ENCODE results near the gene TTC33.

The TTC33 gene

DNA sequence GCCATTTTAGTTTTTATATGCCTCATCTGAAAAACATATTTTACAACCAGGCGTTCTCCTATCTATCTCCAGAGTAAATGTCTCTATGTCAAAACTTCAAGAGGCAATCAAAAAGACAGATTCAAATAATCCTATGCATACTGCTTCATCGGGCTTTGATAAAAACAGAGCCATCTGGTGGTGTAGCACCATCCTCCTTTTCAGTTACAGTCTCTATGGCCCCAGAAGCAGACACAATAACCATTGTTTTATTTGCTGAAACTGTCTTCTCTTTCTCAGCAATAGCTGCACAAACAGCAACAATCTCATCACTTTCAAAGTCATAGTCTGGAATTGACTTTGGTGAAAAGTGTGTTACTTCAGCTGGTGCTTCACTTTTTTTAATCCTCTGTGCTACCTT lies 39.8 kb downstream of the TTC33 start:
- TF ChIP-seq YY1 (IDR thresholded peaks at IDR 0.05; ENCODE audit: low read depth): no peak
- TF ChIP-seq, protein P1, sequence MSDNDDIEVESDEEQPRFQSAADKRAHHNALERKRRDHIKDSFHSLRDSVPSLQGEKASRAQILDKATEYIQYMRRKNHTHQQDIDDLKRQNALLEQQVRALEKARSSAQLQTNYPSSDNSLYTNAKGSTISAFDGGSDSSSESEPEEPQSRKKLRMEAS (IDR thresholded peaks at IDR 0.05): no peak
- TF ChIP-seq CREB1 (IDR thresholded peaks at IDR 0.05; ENCODE audit: low read depth): no peak
- no peak for TF ChIP-seq TEAD4 (IDR thresholded peaks at IDR 0.05)
- TF ChIP-seq FOXM1 (IDR thresholded peaks at IDR 0.05; ENCODE audit: borderline replicate concordance, low read depth): no peak
- TF ChIP-seq EP300 (IDR thresholded peaks at IDR 0.05; ENCODE audit: borderline replicate concordance): no peak
- no peak for TF ChIP-seq TCF12 (IDR thresholded peaks at IDR 0.05; ENCODE audit: low read depth)
- TF ChIP-seq, protein P2, sequence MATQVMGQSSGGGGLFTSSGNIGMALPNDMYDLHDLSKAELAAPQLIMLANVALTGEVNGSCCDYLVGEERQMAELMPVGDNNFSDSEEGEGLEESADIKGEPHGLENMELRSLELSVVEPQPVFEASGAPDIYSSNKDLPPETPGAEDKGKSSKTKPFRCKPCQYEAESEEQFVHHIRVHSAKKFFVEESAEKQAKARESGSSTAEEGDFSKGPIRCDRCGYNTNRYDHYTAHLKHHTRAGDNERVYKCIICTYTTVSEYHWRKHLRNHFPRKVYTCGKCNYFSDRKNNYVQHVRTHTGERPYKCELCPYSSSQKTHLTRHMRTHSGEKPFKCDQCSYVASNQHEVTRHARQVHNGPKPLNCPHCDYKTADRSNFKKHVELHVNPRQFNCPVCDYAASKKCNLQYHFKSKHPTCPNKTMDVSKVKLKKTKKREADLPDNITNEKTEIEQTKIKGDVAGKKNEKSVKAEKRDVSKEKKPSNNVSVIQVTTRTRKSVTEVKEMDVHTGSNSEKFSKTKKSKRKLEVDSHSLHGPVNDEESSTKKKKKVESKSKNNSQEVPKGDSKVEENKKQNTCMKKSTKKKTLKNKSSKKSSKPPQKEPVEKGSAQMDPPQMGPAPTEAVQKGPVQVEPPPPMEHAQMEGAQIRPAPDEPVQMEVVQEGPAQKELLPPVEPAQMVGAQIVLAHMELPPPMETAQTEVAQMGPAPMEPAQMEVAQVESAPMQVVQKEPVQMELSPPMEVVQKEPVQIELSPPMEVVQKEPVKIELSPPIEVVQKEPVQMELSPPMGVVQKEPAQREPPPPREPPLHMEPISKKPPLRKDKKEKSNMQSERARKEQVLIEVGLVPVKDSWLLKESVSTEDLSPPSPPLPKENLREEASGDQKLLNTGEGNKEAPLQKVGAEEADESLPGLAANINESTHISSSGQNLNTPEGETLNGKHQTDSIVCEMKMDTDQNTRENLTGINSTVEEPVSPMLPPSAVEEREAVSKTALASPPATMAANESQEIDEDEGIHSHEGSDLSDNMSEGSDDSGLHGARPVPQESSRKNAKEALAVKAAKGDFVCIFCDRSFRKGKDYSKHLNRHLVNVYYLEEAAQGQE (IDR thresholded peaks at IDR 0.05; ENCODE audit: low read depth): no peak
- TF ChIP-seq CEBPB (IDR thresholded peaks at IDR 0.05): no peak
- TF ChIP-seq, protein P3, sequence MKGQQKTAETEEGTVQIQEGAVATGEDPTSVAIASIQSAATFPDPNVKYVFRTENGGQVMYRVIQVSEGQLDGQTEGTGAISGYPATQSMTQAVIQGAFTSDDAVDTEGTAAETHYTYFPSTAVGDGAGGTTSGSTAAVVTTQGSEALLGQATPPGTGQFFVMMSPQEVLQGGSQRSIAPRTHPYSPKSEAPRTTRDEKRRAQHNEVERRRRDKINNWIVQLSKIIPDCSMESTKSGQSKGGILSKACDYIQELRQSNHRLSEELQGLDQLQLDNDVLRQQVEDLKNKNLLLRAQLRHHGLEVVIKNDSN (IDR thresholded peaks at IDR 0.05): no peak
- TF ChIP-seq RAD21 (IDR thresholded peaks at IDR 0.05; ENCODE audit: low read depth): no peak

DNA sequence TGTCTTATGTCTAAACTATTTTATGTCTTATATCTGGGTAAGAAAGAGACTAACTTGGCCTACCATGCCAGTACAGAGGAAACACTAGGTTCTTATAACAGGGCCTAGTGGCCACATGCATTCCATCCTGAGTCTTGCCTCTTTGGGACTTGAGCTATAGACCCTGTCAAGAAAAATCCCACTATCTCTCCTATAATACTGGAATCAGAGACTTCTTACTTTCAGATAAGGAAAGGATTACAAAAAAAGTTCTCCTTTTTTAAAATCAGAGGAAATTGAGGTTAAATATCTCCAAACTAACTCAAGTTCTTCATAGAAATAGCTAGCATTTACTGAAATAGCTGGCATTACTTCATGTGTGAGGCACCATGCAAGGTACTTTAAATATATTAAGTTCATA lies 41.8 kb downstream of the TTC33 start:
- no peak for TF ChIP-seq TAF1 (IDR thresholded peaks at IDR 0.05; ENCODE audit: low read depth)
- TF ChIP-seq, protein P3 (IDR thresholded peaks at IDR 0.05): no peak
- no peak for TF ChIP-seq TEAD4 (IDR thresholded peaks at IDR 0.05)
- TF ChIP-seq, protein P2 (IDR thresholded peaks at IDR 0.05; ENCODE audit: low read depth): no peak
- no peak for TF ChIP-seq ZBTB7A (IDR thresholded peaks at IDR 0.05; ENCODE audit: low read depth)
- TF ChIP-seq NFIC (IDR thresholded peaks at IDR 0.05): no peak
- no peak for TF ChIP-seq EP300 (IDR thresholded peaks at IDR 0.05; ENCODE audit: borderline replicate concordance)
- TF ChIP-seq EGR1 (IDR thresholded peaks at IDR 0.05): no peak
- TF ChIP-seq CREB1 (IDR thresholded peaks at IDR 0.05; ENCODE audit: low read depth): no peak
- no peak for TF ChIP-seq TCF12 (IDR thresholded peaks at IDR 0.05; ENCODE audit: low read depth)
- TF ChIP-seq, protein P1 (IDR thresholded peaks at IDR 0.05): no peak
- TF ChIP-seq YY1 (IDR thresholded peaks at IDR 0.05; ENCODE audit: low read depth): no peak
- TF ChIP-seq RAD21 (IDR thresholded peaks at IDR 0.05; ENCODE audit: low read depth): no peak
- TF ChIP-seq FOXM1 (IDR thresholded peaks at IDR 0.05; ENCODE audit: borderline replicate concordance, low read depth): no peak
- no peak for TF ChIP-seq CEBPB (IDR thresholded peaks at IDR 0.05)

DNA sequence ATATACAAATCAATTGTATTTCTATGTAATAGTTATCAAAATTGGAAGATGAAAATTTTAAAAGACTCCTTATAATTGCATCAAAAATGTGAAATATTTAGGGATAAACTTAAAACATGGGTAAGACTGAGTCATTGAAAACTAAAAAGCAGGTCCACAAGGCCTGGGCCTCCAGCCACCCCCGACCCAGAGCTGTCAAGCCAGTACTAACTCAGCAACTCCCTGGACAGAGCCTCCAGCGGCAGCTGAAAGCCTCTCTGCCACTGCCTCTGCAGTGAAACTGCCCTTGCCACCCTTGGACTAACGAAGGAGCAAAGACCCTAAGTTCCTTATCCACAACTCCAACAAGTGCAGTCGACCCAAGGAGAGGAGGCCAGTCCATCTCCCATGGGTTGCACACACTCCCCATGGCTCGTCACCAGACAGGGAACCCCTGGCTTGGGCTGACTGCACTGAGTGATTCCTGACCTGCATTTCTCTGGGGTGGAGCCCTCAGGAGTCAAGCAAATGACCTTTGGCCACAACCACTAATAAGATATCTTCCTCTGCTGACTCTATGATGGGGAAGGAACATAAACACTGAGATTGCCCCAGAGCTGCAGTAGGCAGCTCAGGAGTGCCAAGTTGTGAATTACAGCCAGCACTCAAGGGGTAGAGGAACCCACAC lies 55.5 kb downstream of the TTC33 start:
- TF ChIP-seq CREB1 (IDR thresholded peaks at IDR 0.05; ENCODE audit: low read depth): no peak
- TF ChIP-seq, protein P3 (IDR thresholded peaks at IDR 0.05): no peak
- no peak for TF ChIP-seq EP300 (IDR thresholded peaks at IDR 0.05; ENCODE audit: borderline replicate concordance)
- no peak for TF ChIP-seq TCF12 (IDR thresholded peaks at IDR 0.05; ENCODE audit: low read depth)
- TF ChIP-seq YY1 (IDR thresholded peaks at IDR 0.05; ENCODE audit: low read depth): no peak
- TF ChIP-seq, protein P2 (IDR thresholded peaks at IDR 0.05; ENCODE audit: low read depth): no peak
- TF ChIP-seq NFIC (IDR thresholded peaks at IDR 0.05): no peak
- TF ChIP-seq, protein P1 (IDR thresholded peaks at IDR 0.05): no peak
- TF ChIP-seq TEAD4 (IDR thresholded peaks at IDR 0.05): no peak

DNA sequence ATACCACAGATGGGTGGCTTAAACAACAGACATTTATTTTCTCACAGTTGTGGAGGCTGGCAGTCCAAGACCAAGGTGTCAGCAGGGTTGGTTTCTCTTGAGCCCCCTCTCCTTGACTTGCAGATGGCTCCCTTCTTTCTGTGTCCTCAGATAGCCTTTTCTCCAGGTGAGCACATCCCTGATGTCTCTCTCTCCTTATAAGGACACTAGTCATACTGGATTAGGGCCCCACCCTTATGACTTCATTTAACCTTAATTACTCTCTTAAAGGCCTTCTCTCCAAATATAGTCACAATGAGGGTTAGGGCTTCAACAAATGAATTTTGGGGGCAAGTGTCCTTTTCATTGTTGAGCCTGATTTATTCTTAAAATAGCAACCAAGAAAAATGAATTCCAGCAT lies 61.3 kb downstream of the TTC33 start:
- TF ChIP-seq EGR1 (IDR thresholded peaks at IDR 0.05): no peak
- no peak for TF ChIP-seq EP300 (IDR thresholded peaks at IDR 0.05; ENCODE audit: borderline replicate concordance)
- no peak for TF ChIP-seq CREB1 (IDR thresholded peaks at IDR 0.05; ENCODE audit: low read depth)
- TF ChIP-seq, protein P2 (IDR thresholded peaks at IDR 0.05; ENCODE audit: low read depth): no peak
- TF ChIP-seq, protein P1 (IDR thresholded peaks at IDR 0.05): no peak
- TF ChIP-seq FOXM1 (IDR thresholded peaks at IDR 0.05; ENCODE audit: borderline replicate concordance, low read depth): no peak
- no peak for TF ChIP-seq CEBPB (IDR thresholded peaks at IDR 0.05)
- no peak for TF ChIP-seq TCF12 (IDR thresholded peaks at IDR 0.05; ENCODE audit: low read depth)
- no peak for TF ChIP-seq YY1 (IDR thresholded peaks at IDR 0.05; ENCODE audit: low read depth)
- TF ChIP-seq, protein P3 (IDR thresholded peaks at IDR 0.05): no peak
- no peak for TF ChIP-seq TAF1 (IDR thresholded peaks at IDR 0.05; ENCODE audit: low read depth)
- TF ChIP-seq ZBTB7A (IDR thresholded peaks at IDR 0.05; ENCODE audit: low read depth): no peak
